ENCODE results near the gene DOCK3. TPM values are rescaled to one million over a fixed set of nuclear protein-coding genes. Genes with fewer than 3 reads are reported as not detected.
"Not testable (repeated sequence)": the region's sequence is repeated elsewhere in the genome, so short reads cannot be mapped to it uniquely, and the experiment has no call there.

DOCK3 gene
- total RNA-seq, 4 donors from 2014 or later: 2.1 to 8.6 (median 2.9) TPM

GRCh38 chr3:50673931-50674330 is 796 bp upstream of the DOCK3 start:
- Histone ChIP-seq H3K4me1 (peaks cover 8% of the 10 kb centered on the region), H3K27me3 (peaks cover 36% of the 10 kb centered on the region)
- 46% methylated on average over 3 of the region's 3 CpGs for WGBS

GRCh38 chr3:50675179-50676030 is 678 bp downstream of the DOCK3 start:
- peak in 1 of 2 donors; percentile 13 for TF ChIP-seq CTCF (IDR thresholded peaks at IDR 0.05)
- TF ChIP-seq POLR2A (IDR thresholded peaks at IDR 0.05): no peak
- Histone ChIP-seq H3K27ac (no peak overlapping the region), H3K9me3 (no peaks in the 10 kb centered on the region), H3K4me1 (peaks cover 8% of the 10 kb centered on the region), H3K36me3 (no peaks in the 10 kb centered on the region), H3K4me3 (peak overlapping the region; percentile 58), H3K27me3 (peaks cover 47% of the 10 kb centered on the region)
- 6% methylated on average over 21 of the region's 65 CpGs for WGBS
- DNase-seq (ENCODE audit: low spot score in 2 of 2): no peak

More at GRCh38 chr3:50673931-50674330, 796 bp upstream of the DOCK3 start:
- Histone ChIP-seq H3K36me3 (no peaks in the 10 kb centered on the region), H3K4me3 (no peak overlapping the region), H3K27ac (no peak overlapping the region), H3K9me3 (no peaks in the 10 kb centered on the region)
- DNase-seq (ENCODE audit: low spot score in 2 of 2): no peak
- no peak for TF ChIP-seq POLR2AphosphoS5 (IDR thresholded peaks at IDR 0.05)
- no peak for TF ChIP-seq POLR2A (IDR thresholded peaks at IDR 0.05)
- TF ChIP-seq EP300 (IDR thresholded peaks at IDR 0.05): no peak
- TF ChIP-seq CTCF (IDR thresholded peaks at IDR 0.05): no peak

- TF ChIP-seq POLR2AphosphoS5 (IDR thresholded peaks at IDR 0.05) (no peak), EP300 (IDR thresholded peaks at IDR 0.05) (no peak), POLR2A (IDR thresholded peaks at IDR 0.05) (no peak), CTCF (IDR thresholded peaks at IDR 0.05) (no peak)
- Histone ChIP-seq H3K36me3 (no peaks in the 10 kb centered on the region), H3K9me3 (no peaks in the 10 kb centered on the region), H3K4me3 (no peak overlapping the region), H3K27ac (no peak overlapping the region), H3K4me1 (peaks cover 8% of the 10 kb centered on the region), H3K27me3 (peaks cover 50% of the 10 kb centered on the region)
- DNase-seq (ENCODE audit: low spot score in 2 of 2): no peak
- 83% methylated on average over 7 of the region's 7 CpGs for WGBS
Observed at GRCh38 chr3:50676031-50676705, 1.4 kb downstream of the DOCK3 start.

- Histone ChIP-seq H3K4me1 (no peaks in the 10 kb centered on the region), H3K27ac (no peak overlapping the region), H3K36me3 (no peaks in the 10 kb centered on the region), H3K9me3 (no peaks in the 10 kb centered on the region), H3K27me3 (peaks cover 8% of the 10 kb centered on the region), H3K4me3 (no peak overlapping the region)
- no peak for DNase-seq (ENCODE audit: low spot score in 2 of 2)
- TF ChIP-seq EP300 (IDR thresholded peaks at IDR 0.05): no peak
- TF ChIP-seq POLR2A (IDR thresholded peaks at IDR 0.05): no peak
- TF ChIP-seq POLR2AphosphoS5 (IDR thresholded peaks at IDR 0.05): no peak
- TF ChIP-seq CTCF (IDR thresholded peaks at IDR 0.05): no peak
- 86% methylated on average over 7 of the region's 7 CpGs for WGBS
Observed at GRCh38 chr3:50687127-50687751, 12.5 kb downstream of the DOCK3 start.

GRCh38 chr3:50687916-50688315 is 13.2 kb downstream of the DOCK3 start:
- Histone ChIP-seq H3K27ac (no peak overlapping the region), H3K4me1 (no peaks in the 10 kb centered on the region), H3K9me3 (no peaks in the 10 kb centered on the region), H3K36me3 (no peaks in the 10 kb centered on the region), H3K4me3 (no peak overlapping the region), H3K27me3 (peaks cover 2% of the 10 kb centered on the region)
- TF ChIP-seq POLR2AphosphoS5 (IDR thresholded peaks at IDR 0.05) (no peak), POLR2A (IDR thresholded peaks at IDR 0.05) (no peak), CTCF (IDR thresholded peaks at IDR 0.05) (no peak), EP300 (IDR thresholded peaks at IDR 0.05) (no peak)
- no peak for DNase-seq (ENCODE audit: low spot score in 2 of 2)
- WGBS: 81% methylated on average over 2 of the region's 2 CpGs

- not testable (repeated sequence) for H3K9me3 ChIP-seq; H3K4me1 ChIP-seq; H3K27me3 ChIP-seq; H3K4me3 ChIP-seq; DNase-seq (ENCODE audit: low spot score in 2 of 2); H3K36me3 ChIP-seq; H3K27ac ChIP-seq
- 83% methylated on average over 4 of the region's 4 CpGs for WGBS
Observed at GRCh38 chr3:50688602-50689001, 13.9 kb downstream of the DOCK3 start.
